ENCODE data around the gene MKRN2.

MKRN2 gene

DNA sequence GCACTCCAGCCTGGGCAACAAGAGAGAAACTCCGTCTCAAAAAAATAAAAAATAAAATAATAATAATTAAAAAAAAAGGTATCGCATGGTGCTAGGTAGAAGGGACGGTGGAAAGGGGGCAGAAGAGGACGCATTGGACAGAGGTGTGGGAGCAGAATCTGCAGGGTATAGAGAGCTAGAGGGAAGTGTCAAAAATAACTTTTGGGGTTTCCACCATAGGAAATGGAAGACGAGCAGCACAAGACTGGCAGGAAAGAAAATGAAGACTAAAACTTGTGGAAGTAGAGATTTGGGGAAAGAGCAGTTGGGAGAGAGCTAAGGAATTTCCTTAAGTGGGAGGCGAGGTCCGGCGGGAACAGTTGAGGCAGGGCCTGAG is 585 bp upstream of the MKRN2 start:
- DNase-seq = no peak

DNA sequence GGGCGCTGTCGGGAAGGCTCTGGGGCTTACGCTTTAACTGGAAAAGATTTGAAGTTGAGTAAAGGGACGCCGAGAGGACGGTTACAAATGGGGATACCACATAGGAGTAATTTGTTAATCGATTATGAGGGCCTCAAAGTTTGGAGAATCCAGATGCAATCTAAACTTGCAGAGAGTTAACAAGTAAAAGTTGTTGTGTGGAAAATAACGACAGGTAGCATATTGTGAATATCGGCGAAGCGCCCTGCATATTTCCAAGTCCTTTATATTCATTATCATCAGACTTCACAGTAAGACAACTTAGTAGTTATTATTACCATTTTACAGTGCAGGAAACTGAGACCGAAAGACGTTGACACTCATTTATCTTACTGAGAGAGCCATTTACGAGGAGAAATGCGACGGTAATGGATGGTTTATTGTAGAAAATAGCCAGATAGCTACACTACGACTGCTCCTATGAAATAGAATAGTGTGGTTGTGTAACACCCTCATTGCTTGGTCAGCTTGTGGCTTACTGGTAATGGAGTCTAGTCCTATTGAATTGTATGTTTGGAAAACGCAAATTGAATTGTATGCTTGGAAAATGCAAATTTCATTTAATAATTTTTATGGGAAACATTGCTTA is 700 bp downstream of the MKRN2 start:
- no peak for DNase-seq

DNA sequence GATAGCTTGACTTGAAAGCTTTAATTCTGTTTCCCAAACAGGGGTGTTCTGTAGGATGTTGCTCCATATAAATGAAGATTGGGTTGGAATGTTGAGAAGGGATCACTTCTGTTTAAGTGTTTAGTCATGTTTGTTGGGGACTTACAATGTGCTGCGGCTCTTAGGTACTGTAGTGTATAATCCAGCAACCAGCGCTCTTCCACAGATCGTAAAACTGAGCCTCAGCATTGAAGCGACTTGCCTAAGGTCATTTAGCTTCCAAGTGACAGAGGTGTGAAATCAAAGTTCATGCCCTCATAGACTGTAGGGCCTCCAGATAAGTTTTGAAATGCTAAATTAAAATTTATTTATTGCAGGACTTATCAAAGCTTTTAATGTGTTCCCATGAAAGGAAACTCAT is 1.8 kb downstream of the MKRN2 start:
- DNase-seq = no peak

DNA sequence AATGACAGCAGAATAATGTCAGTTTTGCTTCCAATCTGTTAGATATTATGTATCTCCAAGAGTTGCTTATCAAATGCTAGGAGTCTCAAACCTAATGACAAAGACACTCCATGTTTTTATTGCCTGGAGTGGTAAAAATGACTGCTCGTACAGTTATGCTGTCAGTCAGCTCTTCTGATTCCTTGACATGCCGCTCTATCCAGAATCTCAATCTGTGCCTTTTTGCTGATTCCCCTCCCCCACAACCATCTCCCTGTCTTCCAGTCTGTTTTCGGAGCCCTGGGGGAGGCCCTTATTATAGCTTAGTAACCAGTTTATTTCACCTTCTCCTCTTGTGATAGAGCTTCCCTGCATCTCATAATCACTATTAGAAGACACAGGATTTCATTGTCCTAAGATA is 2.6 kb downstream of the MKRN2 start:
- DNase-seq = no peak

DNA sequence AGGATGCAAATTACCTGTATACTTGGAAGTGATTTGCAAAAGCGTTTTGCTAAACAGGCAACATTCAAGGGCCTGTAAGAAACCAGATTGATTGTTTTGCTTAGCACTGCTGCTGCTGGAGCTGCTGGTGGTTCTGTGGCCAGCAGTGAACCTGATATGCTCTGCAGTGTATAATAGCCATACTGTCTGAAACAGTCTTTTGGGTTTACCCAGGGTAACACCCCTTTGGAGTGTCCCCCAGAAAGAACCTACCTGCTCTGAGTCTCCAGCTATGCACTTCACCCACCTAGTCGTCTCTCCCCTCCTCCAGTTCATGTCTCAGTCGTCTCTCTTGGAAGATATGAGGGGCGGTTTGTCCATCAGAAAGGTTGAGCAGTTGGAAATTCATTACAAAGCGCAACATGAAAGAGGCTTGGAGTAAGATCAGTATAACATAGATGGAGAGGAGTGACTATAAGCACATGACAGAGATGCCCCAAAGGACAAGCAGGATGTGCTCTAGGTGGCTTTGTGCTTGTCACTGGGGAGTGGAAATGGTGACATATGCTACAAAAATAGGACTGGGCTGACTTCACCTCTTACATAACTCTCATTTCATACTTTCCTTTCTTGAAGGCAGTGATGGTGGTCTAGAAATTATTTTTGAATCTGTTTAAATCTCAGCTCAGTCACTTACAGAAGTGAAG is 3.8 kb downstream of the MKRN2 start:
- no peak for DNase-seq

DNA sequence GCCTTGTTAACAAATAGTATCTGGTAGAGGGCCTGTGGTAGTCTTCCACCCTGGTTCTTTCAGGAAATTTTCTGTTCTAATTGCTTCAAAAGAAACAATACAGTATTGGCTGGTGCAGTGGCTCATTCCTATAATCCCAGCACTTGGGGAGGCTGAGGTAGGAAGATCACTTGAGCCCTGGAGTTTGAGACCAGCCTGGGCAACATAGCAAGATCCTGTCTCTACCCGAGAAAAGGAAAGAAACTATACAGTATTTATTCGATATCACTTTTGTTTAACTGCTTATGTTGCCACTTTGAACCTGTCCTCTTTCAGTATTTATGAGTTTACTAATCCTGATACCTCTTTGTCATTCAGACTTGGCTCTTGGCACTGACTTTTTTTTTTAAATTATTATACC is 4.5 kb downstream of the MKRN2 start:
- no peak for DNase-seq

DNA sequence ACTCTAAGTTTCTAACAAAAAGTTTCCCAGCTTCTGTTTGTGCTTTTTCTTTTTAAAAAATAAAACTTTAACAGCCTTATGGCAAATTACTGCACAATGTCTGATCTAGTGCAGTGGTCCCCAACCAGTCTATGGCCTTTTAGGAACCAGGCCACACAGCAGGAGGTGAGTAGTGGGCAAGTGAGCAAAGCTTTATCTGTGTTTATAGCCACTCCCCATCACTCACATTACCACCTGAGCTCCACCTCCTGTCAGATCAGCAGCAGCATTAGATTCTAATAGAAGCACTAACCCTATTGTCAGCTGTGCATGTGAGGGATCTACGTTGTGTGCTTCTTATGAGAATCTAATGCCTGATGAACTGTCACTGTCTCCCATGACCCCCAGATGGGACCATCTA is 5.6 kb downstream of the MKRN2 start:
- DNase-seq = no peak

DNA sequence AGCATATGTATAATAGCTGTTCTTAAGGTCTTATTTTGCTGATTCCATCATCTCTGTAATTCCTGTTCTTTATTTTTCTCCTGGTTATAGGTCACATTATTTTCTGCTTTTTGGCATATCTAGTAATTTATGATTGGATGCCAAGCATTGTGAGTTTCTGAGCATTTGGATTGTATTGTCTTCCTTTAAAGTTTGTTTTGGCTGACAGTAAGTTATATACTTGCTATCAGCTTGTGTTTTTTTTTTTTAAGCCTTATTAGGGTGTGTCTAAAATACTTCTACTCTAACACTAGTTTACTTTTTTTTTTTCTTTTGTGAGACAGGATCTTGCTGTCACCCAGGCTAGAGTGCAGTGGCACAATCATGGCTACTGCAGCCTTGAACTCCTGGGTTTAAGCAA is 10.1 kb downstream of the MKRN2 start:
- DNase-seq = no peak

DNA sequence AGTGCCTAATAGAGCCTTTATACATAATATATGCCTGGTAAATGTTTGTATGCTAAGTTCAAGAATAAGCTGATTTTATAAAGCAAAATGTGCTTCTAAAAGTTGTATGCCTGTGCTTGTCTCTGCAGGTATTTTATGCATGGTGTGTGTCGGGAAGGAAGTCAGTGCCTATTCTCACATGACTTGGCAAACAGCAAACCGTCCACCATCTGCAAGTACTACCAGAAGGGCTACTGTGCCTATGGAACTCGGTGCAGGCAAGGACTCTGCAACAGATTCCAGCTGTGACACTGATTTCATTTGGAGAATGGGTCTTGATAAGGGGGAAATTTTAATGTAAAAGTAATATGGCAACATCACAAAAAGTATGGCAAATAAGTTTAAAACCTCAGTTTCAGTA is 11.9 kb downstream of the MKRN2 start:
- DNase-seq = no peak

DNA sequence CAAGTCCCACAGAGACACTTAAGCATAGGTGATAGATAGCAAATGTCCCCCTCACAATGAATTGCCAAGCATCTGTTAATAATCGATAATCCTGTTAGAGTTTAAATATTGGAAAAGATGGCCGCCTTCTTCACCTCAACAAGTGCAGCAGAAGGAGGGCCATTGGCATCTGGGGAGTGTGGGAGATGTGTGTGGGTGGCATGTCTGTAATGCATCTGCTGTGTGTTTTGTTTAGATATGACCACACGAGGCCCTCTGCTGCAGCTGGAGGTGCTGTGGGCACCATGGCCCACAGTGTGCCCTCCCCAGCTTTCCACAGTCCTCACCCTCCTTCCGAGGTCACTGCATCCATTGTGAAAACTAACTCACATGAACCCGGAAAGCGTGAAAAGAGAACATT is 12.9 kb downstream of the MKRN2 start:
- no peak for DNase-seq

DNA sequence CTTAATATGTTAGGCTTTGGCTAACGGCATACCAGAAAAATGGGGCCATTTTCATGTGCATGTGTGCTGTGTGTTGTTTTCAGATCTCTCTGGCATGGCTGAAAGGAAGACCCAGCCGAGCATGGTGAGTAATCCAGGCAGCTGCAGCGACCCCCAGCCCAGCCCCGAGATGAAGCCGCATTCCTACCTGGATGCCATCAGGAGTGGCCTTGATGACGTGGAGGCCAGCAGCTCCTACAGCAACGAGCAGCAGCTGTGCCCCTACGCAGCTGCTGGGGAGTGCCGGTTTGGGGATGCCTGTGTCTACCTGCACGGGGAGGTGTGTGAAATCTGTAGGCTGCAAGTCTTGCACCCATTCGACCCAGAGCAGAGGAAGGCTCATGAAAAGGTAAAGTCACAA is 15.1 kb downstream of the MKRN2 start:
- no peak for DNase-seq

DNA sequence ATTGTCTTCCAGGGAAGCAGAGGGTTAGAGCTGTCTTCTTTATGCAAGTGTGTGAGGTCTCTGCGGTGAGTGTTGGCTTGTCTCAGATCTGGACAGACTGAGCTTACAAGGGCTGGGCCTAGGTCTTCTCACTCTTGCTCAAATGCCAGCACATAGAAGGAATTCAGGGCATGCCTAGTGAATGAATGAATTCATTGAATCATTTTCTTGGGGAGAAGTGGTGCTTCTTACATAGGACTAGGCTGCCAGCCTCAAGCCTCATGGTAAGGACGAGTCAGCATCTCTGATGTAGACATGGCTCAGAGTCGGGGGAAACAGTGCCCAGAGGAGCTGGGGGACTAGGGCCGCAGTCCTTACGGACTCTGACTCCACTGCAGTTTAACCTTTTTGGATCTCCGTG is 17.2 kb downstream of the MKRN2 start:
- no peak for DNase-seq

DNA sequence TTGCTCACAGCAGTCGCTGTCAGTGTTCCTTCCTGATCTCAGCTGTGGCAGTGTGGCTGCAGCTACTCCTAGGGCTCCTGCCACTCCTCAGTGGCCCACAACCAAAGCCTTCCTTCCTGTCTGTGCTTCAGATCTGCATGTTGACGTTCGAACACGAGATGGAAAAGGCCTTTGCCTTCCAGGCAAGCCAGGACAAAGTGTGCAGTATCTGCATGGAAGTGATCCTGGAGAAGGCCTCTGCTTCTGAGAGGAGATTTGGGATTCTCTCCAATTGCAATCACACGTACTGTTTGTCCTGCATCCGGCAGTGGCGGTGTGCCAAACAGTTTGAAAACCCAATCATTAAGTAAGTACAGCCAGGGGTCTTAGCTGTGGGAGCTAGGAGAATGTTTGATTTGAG is 17.8 kb downstream of the MKRN2 start:
- no peak for DNase-seq

DNA sequence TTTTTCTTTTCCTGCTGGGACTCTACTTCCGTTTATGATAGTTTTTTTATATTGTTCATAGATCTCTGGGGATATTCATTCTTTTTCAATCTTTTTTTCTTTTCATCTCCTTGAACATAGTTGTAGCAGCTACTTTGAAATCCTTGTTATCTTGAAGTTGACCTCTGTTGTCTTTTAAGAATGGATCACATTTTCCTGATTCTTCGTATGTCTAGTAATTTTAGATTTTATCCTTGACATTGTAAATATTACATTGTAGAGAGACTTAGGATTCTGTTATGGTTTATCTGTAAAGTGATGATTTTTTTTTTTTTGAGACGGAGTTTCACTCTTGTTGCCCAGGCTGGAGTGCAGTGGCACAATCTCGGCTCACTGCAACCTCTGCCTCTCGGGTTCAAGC is 20.5 kb downstream of the MKRN2 start:
- DNase-seq = no peak

DNA sequence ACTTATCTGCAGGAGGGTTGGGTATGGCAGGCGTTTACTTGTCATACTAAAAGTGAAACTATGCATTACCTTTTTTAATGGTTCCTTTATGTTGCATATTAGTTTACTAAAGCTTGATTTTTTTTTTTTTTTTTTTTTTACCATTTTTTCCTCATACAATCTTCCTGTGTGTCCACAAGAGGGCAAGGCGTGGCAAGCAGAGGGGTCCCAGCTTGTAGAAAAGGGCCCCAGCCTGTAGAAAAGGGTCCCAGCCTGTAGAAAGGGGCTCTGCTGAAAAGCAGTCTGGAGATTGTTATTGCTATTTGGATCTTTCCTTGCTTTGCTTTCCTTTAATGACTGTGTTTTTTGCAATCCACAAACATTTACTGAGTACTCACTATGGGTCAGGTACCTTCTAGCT is 21.9 kb downstream of the MKRN2 start:
- DNase-seq = no peak

DNA sequence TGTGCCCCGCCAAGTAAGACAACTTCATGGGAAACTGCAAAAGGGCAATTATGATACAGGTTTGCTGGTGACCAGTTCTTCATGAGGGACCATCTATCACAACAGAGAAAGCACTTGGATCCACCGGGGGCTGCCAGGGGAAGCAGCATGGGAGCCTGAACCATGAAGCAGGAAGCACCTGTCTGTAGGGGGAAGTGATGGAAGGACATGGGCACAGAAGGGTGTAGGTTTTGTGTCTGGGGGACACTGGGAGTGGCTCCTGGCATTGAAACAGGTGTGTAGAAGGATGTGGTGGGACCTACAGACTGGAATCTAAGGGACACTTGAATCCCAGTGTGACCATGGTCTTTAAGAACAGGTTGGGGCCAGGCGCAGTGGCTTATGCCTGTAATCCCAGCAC is 22.6 kb downstream of the MKRN2 start:
- no peak for DNase-seq

DNA sequence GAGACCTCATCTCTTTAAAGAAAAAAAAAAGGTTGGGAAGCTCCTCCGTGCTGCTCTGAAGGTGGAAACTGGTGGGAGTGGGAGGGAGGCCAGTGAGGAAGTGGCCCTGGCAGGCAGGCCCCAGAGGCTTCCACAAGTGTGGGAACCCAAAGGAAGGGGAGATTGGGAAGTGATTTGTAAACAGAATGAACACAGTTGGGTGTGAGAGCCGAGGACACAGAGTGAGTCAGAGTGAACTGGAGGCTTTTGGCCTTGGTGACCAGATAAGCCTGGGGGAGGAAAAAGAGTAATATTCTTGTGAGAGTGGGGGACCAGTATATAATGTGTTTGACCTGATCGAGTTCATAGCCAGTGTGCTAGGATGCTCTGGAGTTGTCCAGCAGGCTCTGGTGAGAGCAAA is 23.0 kb downstream of the MKRN2 start:
- no peak for DNase-seq

DNA sequence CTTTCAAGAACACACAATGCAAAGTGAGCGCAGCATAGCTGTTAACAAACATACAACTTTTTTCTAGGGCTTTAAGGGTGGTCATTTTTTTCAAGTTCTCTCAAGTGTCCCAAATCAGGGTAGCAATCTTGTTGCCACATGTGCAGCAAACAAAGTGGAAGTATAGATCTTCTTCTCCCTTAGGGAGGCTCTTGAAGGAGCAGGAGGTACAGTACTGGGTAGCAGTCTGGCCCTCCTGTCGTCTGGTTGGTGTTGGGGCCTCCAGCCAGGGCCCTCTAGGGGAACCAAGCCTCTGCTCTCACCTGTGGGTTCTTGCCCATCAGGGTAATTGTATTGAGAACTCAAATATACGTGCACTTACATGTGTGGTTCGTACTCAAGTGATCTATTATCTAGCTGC is 25.8 kb downstream of the MKRN2 start:
- DNase-seq = no peak

DNA sequence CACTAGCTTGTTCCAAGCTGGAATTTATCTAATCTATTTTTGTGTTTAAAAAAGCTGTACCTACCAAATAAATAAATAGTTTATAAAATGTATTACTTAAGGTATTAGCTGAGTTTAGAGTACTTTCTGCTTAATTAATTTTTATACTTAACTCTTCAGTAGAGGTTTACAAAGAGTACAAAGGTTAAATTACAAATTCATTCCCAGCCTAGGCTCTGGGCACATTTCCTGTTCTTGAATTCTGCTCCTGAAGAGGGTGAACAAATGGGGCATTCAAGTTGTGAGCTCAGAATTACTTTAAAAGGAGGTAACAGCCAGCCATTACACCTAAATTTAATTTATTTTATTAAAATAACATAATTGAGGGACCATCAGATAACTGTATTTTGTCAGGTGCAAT is 26.4 kb downstream of the MKRN2 start:
- no peak for DNase-seq

DNA sequence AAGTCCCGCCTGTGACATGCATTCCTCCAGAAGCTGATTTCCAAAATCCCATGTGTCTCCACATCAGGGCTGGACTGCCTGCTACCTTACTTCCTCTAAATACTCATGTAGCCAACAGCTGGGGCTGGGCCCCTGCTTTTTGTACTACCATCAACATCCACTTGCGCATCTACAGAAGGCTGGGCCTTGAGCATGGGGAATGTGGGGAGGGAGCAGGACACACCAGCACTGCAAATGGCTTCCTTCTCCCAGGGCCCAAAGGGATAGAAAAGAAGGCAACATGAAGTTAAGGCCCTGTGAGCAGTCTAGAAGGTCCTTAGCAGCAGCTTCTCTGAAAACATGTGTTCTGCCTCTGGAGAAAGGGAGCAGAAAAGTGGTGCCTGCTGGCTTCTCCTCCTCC is 27.2 kb downstream of the MKRN2 start:
- no peak for DNase-seq

DNA sequence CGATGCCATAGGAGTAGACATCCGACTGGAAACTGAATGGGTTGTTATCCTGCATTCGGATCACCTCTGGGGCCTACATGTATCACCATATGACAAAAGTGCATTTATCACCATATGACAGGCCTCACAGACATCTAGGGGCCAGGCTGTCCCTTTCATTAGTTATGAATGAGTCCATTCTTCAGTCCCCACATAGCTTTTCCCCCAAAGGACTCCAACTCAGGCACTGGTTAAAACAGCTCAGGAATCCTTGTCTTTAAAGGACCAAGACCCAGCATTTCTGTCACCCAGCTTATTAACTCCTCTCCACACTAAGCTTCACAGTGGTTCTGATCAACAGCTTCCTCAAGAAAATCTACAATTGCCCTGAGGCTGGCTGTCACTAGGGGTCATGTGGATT is 28.3 kb downstream of the MKRN2 start:
- no peak for DNase-seq

DNA sequence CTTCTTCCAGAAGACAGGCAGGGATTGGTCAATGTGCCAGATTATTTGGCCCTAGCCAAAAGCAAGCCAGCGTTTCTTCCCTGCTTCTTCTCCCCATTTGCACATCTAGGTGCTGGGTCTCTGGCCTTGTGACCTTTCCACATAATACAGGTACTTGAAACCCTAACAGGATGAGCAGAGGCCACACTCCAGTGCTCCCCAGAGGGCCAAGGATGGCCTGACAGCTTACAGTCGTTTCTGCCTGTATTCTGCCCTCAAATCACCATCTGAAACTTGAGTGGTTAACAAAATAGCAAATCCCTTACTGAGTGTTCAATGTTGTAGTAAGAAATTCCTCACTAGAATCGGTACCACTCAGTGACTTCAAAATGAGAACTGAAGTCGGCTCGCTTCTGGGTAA is 29.1 kb downstream of the MKRN2 start:
- no peak for DNase-seq

DNA sequence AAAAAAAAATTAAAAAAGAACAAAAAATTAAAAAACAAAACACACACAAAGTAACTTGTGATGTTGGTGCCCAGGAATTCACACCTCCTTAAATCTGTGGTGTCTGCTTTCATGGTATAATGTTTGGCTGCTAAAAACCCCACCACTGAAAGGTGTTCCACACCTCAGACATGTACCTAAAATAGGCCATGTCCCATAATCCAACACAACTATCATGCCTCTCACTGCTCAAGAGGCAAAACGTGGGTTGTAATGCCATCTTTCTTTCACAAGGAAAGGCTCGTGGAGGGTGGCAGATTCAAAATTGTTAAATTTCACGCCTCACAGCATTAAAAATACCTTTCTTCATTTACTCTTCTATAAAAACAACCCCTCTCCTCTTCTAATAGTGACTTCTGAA is 29.5 kb downstream of the MKRN2 start:
- DNase-seq = no peak

DNA sequence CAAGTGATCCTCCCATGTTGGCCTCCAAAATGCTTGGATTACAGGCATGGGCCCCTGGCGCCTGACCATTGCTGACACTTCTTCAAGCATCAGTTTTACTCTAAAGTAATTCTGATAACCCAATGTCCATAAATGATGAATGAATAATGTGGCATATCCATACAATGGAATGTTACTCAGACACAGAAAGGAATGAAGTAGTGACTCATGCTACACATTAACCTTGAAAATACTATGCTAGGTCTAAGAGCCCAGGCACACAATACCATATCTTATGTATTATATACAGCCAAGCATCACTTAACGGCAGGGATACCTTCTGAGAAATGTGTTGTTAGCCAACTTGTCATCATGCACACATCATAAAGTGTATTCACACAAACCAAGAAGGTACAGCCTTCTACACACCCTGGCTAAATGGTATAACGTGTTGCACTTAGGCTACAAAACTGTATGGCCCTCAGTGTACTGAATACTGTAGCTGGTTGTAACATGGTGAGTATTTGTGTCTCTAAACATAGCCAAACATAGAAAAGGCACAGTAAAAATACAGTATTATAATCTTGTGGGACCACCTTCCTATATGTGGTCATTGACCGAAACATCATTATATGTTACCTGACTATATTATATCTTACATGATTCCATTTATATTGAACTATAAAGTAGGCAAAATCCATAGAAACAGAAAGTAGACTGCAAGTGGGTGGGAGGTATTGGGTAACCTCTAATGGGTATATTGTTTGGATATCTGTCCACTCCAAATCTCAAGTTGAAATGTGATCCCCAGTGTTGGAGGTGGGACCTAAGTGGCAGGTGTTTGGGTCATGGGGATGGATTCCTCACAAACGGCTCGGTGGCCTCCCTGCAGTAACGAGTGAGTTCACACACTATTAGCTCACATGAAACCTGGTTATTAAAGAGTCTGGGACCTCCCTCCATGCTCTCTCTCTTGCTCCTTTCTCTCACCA is 31.4 kb downstream of the MKRN2 start:
- no peak for DNase-seq

Data from activated CD4-positive, alpha-beta T cell treated with anti-CD3 and anti-CD28 coated beads for 4 hours (primary cell).